Cardiac fibroblast (primary cell): Measurements from ENCODE around the gene PIP4K2A.
"Not testable (repeated sequence)": the region's sequence is repeated elsewhere in the genome, so short reads cannot be mapped to it uniquely, and the experiment has no call there.

ENCODE experiments used
- DNase-seq, 2 donors: peaks; one replicate each; pipeline versions ENCODE4 v3.0.0 to v3.0.0-alpha.2; 2010; ENCODE audit warnings: low read depth in 2 of 2
- H3K4me3 ChIP-seq, 2 donors: replicated peaks in 1 of 2; 1 replicate in 1 of 2; 2 replicates in 1 of 2; pipeline ENCODE4 v1.5.1; 2011; ENCODE audit warnings: low read depth in 2 of 2, low read length in 2 of 2, mild to moderate bottlenecking in 2 of 2, moderate library complexity in 1 of 2
- CTCF ChIP-seq: IDR thresholded peaks from one replicate; pipeline ENCODE4 v1.5.1; 2011; ENCODE audit warnings: low read depth, mild to moderate bottlenecking, low read length, inconsistent platforms

PIP4K2A gene

GRCh38 chr10:22752272-22752889, 38.0 kb upstream of the PIP4K2A start:
- DNase-seq: no peak
- no peak overlapping the region for H3K4me3 ChIP-seq
- no peak for TF ChIP-seq CTCF

- no peak overlapping the region for H3K4me3 ChIP-seq
- TF ChIP-seq CTCF: no peak
- peak; percentile 30 to 40 for DNase-seq
These were observed 35.8 kb upstream of the PIP4K2A start for GRCh38 chr10:22750131-22750530.

DNA sequence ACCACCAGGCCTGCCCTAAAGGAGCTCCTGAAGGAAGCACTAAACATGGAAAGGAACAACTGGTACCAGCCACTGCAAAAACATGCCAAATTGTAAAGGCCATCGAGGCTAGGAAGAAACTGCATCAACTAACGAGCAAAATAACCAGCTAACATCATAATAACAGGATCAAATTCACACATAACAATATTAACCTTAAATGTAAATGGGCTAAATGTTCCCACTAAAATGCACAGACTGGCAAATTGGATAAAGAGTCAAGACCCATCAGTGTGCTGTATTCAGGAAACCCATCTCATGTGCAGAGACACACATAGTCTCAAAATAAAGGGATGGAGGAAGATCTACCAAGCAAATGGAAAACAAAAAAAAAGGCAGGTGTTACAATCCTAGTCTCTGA, 30.5 kb upstream of the PIP4K2A start:
- not testable (repeated sequence) for DNase-seq, H3K4me3 ChIP-seq

GRCh38 chr10:22742678-22743077, 28.3 kb upstream of the PIP4K2A start:
- TF ChIP-seq CTCF: no peak
- no peak overlapping the region for H3K4me3 ChIP-seq
- DNase-seq: no peak

DNA sequence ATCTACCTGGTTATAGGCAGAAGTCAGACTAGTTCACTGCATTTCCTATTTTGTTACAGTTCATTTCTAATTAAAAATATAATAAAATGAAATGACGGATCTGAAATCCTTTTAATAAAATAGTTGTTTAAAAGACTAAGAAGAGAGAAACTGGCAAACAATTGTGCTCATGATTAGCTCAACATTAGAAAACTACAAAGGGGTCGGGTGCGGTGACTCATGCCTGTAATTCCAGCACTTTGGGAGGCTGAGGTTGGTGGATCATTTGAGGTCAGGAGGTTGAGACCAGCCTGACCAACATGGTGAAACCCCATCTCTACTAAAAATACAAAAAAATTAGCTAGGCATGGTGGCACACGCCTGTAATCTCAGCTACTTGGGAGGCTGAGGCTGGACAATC, 27.3 kb upstream of the PIP4K2A start:
- not testable (repeated sequence) for H3K4me3 ChIP-seq, DNase-seq

GRCh38 chr10:22740180-22740579, 25.8 kb upstream of the PIP4K2A start:
- no peak for TF ChIP-seq CTCF
- H3K4me3 ChIP-seq: no peak overlapping the region
- DNase-seq: peak; percentile 6 to 30

GRCh38 chr10:22737587-22737986, 23.2 kb upstream of the PIP4K2A start:
- TF ChIP-seq CTCF: no peak

GRCh38 chr10:22736134-22736533, 21.8 kb upstream of the PIP4K2A start:
- H3K4me3 ChIP-seq: no peak overlapping the region
- DNase-seq: peak in 1 of 2 donors; percentile 25
- no peak for TF ChIP-seq CTCF

More at GRCh38 chr10:22737587-22737986, 23.2 kb upstream of the PIP4K2A start:
- peak; percentile 58 to 92 for DNase-seq
- H3K4me3 ChIP-seq: no peak overlapping the region
